ENCODE data around the gene KIRREL3.

DNA sequence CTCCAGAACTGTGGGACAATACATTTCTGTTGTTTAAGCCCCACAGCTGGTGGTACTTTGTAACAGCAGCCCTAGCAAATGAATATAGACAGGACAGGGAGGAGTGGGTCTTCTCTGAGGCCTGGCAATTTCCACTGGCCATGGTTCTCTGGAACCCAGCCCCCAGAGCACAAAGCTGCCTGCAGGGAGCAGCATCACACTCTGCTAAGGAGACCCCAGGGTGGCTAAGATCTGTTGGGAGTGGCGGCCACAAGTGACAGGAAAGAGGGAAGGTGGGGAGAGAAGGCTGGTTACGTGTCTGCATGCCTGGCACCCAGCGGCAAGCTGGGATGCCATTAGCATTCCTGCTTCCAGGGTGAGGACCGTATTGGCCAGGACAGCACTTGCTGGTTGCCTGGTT, 433.2 kb downstream of the KIRREL3 start:
- no peak for TF ChIP-seq YY1 (IDR thresholded peaks at IDR 0.05; ENCODE audit: insufficient read depth, insufficient read length)
- TF ChIP-seq SUZ12 (IDR thresholded peaks at IDR 0.05; ENCODE audit: extremely low read depth, insufficient read depth, insufficient read length), result no peak
- no peak for TF ChIP-seq ZNF274 (IDR thresholded peaks at IDR 0.05; ENCODE audit: low read depth, low read length)

Measured in NT2/D1 (cell line).